Epithelial cell of proximal tubule (primary cell): ENCODE data around the gene NFKBIZ. TPM values are rescaled to one million over a fixed set of nuclear protein-coding genes. Genes with fewer than 3 reads are reported as not detected.
A peak's percentile ranks its signal among the peaks of the same experiment; 100 is the strongest.

Experiments used
- DNase-seq: peaks from one replicate; pipeline ENCODE4 v3.0.0-alpha.2; 2011; ENCODE audit warnings: low read depth
- H3K4me3 ChIP-seq: 2 replicates; pipeline ENCODE4 v1.5.1; 2011; ENCODE audit warnings: low read depth, mild to moderate bottlenecking, low read length
- total RNA-seq: library from RNA; depleted of rRNA; stranded (reverse); fragments of >200 nt; gene quantifications from 2 replicates; pipeline ENCODE4 v1.2.3, GENCODE V29; 2015
- TF ChIP-seq, protein P1 (sequence below): conservative IDR thresholded peaks from 2 replicates; pipeline ENCODE4 v1.5.1; 2012; ENCODE audit warnings: low read depth, mild to moderate bottlenecking, low read length

NFKBIZ gene
- total RNA-seq, 1 donor from 2014 or later: 140 TPM

DNA sequence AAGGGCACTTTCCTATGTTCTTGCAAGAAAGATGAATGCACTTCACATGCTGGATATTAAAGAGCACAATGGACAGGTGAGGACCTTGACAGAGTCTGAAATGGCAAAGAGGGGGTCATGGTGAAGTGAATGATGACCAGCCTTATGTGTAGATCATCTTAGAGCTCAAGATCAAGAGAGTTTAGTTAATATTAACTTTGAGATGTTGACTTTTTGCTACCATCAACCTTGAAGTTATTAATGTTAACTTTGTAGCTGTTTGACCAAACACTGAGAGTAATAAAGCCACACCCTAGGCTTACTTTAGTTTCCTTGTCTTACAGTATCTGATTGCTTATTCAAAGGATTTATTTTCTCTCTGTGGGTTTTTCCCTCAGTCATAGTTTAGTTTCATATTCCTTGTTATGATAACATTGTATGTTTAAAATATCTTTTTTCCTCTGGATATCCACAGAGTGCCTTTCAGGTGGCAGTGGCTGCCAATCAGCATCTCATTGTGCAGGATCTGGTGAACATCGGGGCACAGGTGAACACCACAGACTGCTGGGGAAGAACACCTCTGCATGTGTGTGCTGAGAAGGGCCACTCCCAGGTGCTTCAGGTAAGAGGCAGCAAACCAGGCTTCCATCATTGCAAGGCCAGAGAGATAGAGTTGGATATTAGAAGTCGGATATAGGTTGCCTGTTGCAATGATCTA lies 5.4 kb downstream of the NFKBIZ start:
- TF ChIP-seq, protein P1, sequence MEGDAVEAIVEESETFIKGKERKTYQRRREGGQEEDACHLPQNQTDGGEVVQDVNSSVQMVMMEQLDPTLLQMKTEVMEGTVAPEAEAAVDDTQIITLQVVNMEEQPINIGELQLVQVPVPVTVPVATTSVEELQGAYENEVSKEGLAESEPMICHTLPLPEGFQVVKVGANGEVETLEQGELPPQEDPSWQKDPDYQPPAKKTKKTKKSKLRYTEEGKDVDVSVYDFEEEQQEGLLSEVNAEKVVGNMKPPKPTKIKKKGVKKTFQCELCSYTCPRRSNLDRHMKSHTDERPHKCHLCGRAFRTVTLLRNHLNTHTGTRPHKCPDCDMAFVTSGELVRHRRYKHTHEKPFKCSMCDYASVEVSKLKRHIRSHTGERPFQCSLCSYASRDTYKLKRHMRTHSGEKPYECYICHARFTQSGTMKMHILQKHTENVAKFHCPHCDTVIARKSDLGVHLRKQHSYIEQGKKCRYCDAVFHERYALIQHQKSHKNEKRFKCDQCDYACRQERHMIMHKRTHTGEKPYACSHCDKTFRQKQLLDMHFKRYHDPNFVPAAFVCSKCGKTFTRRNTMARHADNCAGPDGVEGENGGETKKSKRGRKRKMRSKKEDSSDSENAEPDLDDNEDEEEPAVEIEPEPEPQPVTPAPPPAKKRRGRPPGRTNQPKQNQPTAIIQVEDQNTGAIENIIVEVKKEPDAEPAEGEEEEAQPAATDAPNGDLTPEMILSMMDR: no peak
- peak overlapping the region; percentile 96 for H3K4me3 ChIP-seq
- DNase-seq: no peak

DNA sequence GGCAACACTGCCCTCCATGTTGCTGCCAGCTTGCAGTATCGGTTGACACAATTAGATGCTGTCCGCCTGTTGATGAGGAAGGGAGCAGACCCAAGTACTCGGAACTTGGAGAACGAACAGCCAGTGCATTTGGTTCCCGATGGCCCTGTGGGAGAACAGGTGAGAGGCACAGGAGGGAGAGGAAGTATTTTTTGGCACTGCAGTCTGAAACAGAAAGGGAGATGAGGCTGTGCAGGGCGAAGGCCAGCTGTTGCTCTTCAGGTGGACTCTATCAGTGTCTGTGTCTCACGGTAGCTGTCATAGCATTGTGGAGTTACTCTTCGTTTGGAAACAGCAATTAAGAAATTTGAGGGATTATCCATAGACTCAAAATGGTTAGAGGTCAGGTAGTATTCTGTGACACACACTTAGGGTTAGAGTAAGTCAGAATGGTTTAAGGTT lies 8.0 kb downstream of the NFKBIZ start:
- no peak for DNase-seq
- TF ChIP-seq, protein P1: no peak
- H3K4me3 ChIP-seq: peak overlapping the region; percentile 96

DNA sequence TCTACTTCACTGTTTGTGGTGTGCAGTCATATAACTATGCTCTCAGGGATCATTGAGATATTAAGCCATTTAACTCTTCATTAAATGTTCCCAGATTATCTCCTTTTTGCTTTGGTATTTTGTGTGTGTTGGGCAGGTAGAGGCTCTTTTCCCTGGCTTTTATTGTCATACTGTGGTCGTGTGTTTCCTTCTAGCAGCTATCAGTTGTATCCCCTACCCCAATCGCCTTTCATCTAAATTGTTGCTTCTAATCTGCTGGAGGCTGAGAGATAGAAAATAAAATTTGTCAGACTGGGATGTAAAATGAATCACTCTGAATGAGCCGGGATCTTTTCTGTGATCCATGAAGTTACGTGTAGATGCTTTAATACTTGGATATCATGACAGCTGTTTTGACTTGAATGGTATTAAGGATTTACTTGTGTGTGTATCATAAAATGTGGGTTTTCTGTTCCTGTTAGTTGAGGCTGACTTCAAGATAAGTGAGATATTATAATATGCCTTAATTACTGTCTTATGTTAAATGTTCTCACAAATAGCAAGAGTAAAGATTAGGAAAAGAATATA lies 9.2 kb downstream of the NFKBIZ start:
- TF ChIP-seq, protein P1: no peak
- H3K4me3 ChIP-seq: peak overlapping the region; percentile 96
- DNase-seq: no peak

DNA sequence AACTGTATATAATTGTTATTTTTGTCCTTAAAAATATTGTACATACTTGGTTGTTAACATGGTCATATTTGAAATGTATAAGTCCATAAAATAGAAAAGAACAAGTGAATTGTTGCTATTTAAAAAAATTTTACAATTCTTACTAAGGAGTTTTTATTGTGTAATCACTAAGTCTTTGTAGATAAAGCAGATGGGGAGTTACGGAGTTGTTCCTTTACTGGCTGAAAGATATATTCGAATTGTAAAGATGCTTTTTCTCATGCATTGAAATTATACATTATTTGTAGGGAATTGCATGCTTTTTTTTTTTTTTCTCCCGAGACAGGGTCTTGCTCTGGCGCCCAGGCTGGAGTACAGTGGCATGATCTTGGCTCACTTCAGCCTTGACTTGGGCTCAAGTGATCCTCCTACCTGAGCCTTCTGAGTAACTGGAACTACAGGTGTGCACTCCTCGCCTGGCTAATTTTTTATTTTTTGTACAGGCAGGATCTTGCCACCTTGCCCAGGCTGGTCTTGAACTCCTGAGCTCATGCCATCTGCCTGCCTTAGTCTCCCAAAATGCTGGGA lies 10.7 kb downstream of the NFKBIZ start:
- TF ChIP-seq, protein P1: no peak
- no peak for DNase-seq
- no peak overlapping the region for H3K4me3 ChIP-seq

DNA sequence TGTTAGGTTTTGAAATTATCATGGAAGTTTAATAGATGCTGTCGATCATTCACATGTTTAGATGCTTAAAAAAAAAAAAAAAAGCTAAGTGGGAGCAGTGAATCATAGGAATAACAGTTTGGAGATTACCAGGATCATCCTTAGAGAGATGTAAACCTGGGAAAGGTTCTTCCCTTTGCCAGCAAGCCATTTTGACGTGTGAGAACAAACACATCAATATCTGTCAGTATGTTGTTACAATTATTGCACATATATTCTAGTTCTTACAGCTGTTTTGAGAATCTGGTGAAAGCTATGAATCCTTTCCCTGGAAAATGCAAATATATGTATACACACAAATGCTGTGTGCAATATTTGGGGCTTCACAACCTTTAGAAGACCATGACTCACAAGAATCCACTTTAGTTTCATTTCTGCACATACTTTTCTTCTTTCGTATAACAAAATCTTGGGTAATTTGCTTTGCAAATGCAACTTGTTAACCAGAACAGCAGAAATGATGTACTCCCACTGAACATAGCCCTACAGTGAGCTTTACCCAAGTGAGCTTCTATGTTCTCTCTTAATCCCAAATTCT lies 12.0 kb downstream of the NFKBIZ start:
- TF ChIP-seq, protein P1: no peak
- no peak overlapping the region for H3K4me3 ChIP-seq
- no peak for DNase-seq

DNA sequence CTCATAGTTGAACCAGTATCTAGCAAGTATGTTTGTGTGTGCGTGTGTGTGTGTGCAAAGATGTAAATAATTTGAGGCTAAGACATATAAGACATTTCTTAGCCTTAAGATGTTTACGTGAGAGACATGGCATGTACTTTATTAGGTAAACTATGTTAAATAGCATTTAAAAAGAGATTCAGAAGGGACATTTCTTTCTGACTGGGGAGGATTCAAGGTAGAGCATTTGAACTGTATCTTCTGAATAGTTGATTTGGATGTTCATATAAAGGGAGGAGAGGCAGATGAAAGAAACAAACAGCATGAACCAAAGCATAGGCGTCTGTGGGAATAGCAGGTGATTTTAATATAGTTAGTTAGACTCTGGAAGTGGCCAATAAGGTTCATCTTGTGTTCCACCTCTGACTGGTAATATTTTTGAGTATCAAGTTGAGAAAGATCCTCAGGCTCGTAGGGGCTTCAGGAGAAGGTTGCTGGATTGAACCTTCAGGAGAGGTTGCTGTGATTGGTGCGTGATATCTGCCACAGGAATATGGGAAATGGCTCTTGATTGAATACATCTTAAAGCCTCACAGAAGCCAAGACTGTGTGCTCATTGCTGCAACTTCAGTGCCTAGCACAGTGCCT lies 12.6 kb downstream of the NFKBIZ start:
- no peak overlapping the region for H3K4me3 ChIP-seq
- TF ChIP-seq, protein P1: no peak
- DNase-seq: no peak
